PC-3 (cell line): ENCODE measurements around the gene MLC1. TPM values are rescaled to one million over a fixed set of nuclear protein-coding genes. Genes with fewer than 3 reads are reported as not detected.

Experiments
- ATAC-seq: fragments of 200-7000 bp; cut with Tn5 transposase; 2 replicates; pipeline ENCODE4 v1.9.1; 2020; ENCODE audit warnings: mild to moderate bottlenecking, moderate library complexity
- BruUV-seq: library from RNA; stranded (reverse); fragments of 400-500 nt; replicated peaks from 2 replicates; lab custom pipeline; 2021; lab: Mats Ljungman, UMichigan
- CTCF ChIA-PET: fragments of 300-600 bp; sonication (Branson Sonifier 250); formaldehyde crosslinking; loops from one replicate; lab custom pipeline; 2022; ENCODE audit warnings: antibody characterized with exemption; lab: Charles Lee
- POLR2A ChIA-PET: fragments of 300-600 bp; sonication (Branson Sonifier 250); formaldehyde crosslinking; loops from one replicate; lab custom pipeline; 2022; ENCODE audit warnings: antibody characterized with exemption; ENCODE audit not compliant: unreplicated experiment; lab: Charles Lee
- DNase-seq: peaks from one replicate; pipeline ENCODE4 v3.0.0-alpha.2; 2015
- H2AFZ ChIP-seq: fragments of 300-600 bp; sonication (generic); 2 replicates; pipeline ENCODE4 v1.6.0; 2016; ENCODE audit warnings: antibody characterized with exemption, low read length
- H3F3A ChIP-seq: fragments of 300-600 bp; sonication (generic); one replicate; pipeline ENCODE4 v1.6.0; 2017; ENCODE audit warnings: antibody characterized with exemption, low read length, control low read depth, mild to moderate bottlenecking; ENCODE audit not compliant: unreplicated experiment
- H3K27ac ChIP-seq: fragments of 300-600 bp; sonication (generic); 2 replicates; pipeline ENCODE4 v1.5.1; 2016; ENCODE audit warnings: mild to moderate bottlenecking, low read length
- H3K27me3 ChIP-seq: fragments of 300-600 bp; sonication (generic); 2 replicates; pipeline ENCODE4 v1.6.1; 2016; ENCODE audit warnings: low read length, mixed read lengths
- H3K36me3 ChIP-seq: fragments of 300-600 bp; sonication (generic); 2 replicates; pipeline ENCODE4 v1.6.1; 2016; ENCODE audit warnings: low read depth, mixed run types, low read length, mixed read lengths
- H3K4me1 ChIP-seq: fragments of 300-600 bp; sonication (generic); 2 replicates; pipeline ENCODE4 v1.5.1; 2016; ENCODE audit warnings: low read length; ENCODE audit not compliant: insufficient read depth
- H3K4me2 ChIP-seq: fragments of 300-600 bp; sonication (generic); 2 replicates; pipeline ENCODE4 v1.6.0; 2016; ENCODE audit warnings: low read length
- H3K4me3 ChIP-seq: fragments of 300-600 bp; sonication (generic); 2 replicates; pipeline ENCODE4 v1.5.1; 2016; ENCODE audit warnings: mild to moderate bottlenecking, low read length, mixed read lengths
- H3K79me2 ChIP-seq: fragments of 300-600 bp; sonication (generic); 2 replicates; pipeline ENCODE4 v1.6.1; 2017; ENCODE audit warnings: low read length, mixed read lengths
- H3K9ac ChIP-seq: fragments of 300-600 bp; sonication (generic); 2 replicates; pipeline ENCODE4 v1.6.0; 2016; ENCODE audit warnings: mild to moderate bottlenecking, low read length
- H3K9me2 ChIP-seq: fragments of 300-600 bp; sonication (generic); replicated peaks from 2 replicates; pipeline ENCODE4 v1.6.1; 2016; ENCODE audit warnings: mixed run types, low read length, mixed read lengths
- H3K9me3 ChIP-seq: fragments of 300-600 bp; sonication (generic); 2 replicates; pipeline ENCODE4 v1.6.1; 2016; ENCODE audit warnings: low read length, mixed read lengths
- H4K20me1 ChIP-seq: fragments of 300-600 bp; sonication (generic); 2 replicates; pipeline ENCODE4 v1.6.1; 2016; ENCODE audit warnings: low read length, mixed read lengths
- EZH2 ChIP-seq: fragments of 300-600 bp; sonication (generic); IDR thresholded peaks from one replicate; pipeline ENCODE4 v1.6.1; 2017; ENCODE audit warnings: antibody characterized with exemption, mild to moderate bottlenecking, low read length; ENCODE audit not compliant: unreplicated experiment
- EZH2phosphoT487 ChIP-seq: fragments of 300-600 bp; sonication (generic); IDR thresholded peaks from 2 replicates; pipeline ENCODE4 v1.6.1; 2018; ENCODE audit warnings: mild to moderate bottlenecking, antibody characterized with exemption, low read length, borderline replicate concordance
- intact Hi-C: fragments of 100-400 bp; cut with micrococcal nuclease; formaldehyde crosslinking; loops from 2 replicates; pipeline ENCODE4 v1.9.0; 2023
- total RNA-seq: library from RNA; depleted of rRNA; stranded (reverse); fragments of >200 nt; gene quantifications from 2 replicates; pipeline ENCODE4 v1.2.3, GENCODE V29; 2014
- TF ChIP-seq, protein P1 (sequence below): fragments of 300-600 bp; sonication (generic); conservative IDR thresholded peaks from 2 replicates; pipeline ENCODE4 v1.5.1; 2017; ENCODE audit warnings: antibody characterized with exemption, low read depth, mild to moderate bottlenecking, low read length

The MLC1 gene
- total RNA-seq, 1 experiment from 2014 or later = 0.62 TPM

DNA sequence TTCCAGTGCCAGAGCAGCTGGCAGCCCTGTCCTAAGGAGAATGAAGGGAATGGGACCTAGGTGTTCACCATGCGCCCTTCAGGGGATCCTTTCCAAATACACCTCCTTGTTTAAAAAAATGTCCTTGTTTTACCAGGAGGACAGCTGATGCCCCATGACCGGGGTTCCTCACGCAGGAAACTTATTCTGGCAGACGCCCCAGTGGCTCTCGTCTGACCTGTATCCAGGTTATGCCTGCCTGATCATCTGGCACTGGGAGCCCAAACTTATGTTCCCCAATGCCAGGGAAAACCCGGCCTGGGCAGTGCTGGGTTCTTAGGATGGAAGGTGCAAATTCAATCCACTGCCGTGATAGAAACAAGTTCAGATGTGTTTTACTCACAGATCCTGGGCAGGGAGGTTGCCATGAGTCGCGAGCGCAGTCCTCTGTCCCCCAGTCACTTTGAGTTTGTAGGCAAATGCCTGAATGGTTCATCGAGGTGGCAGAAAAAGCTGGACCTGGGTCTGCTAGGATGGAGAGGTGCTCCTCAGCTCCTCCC is 36.0 kb upstream of the MLC1 start:
- no peaks in the 10 kb centered on the region; the same call in 1 of the 2 replicates for H3K27me3 ChIP-seq
- BruUV-seq = no TSS peak

DNA sequence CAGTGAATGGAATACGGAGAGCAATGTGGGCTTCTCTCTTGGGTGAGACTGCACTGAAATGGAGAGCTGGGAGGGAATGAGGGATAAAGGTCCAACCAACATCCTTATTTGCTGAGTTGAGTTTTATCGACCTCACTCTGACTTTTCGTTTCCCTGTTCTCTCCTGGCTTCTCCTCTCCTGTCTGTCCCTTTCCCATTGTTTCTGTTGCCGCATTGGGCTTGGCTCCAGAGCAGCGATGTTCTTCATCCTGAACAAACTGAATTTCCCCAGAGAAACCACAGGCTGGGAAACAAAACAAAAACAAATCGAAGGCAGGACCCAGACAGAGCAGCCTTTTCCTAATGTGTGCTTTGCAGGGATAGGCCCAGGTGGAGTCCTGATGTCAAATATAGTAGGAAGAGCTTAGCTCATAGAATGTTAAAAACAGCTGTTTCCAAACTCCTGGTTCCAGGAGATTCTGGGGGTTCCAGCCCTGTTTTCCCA is 34.6 kb upstream of the MLC1 start:
- POLR2A ChIA-PET = no interaction called here
- no TSS peak for BruUV-seq
- no peaks in the 10 kb centered on the region; the same call in 1 of the 2 replicates for H3K27me3 ChIP-seq

More for the DNA sequence above, 36.0 kb upstream of the MLC1 start:
- H4K20me1 ChIP-seq = no peaks in the 10 kb centered on the region
- intact Hi-C loops = no loop called here
- H3K79me2 ChIP-seq = no peaks in the 10 kb centered on the region
- no peak overlapping the region for H3K9ac ChIP-seq
- no peaks in the 10 kb centered on the region for H3K4me1 ChIP-seq
- no peak overlapping the region for H3K4me3 ChIP-seq
- no peak for DNase-seq
- ChIA-PET POLR2A (no interaction called here), CTCF (no interaction called here)
- no peak for ATAC-seq
- no peaks in the 10 kb centered on the region for H3F3A ChIP-seq
- no peaks in the 10 kb centered on the region for H3K9me2 ChIP-seq
- H2AFZ ChIP-seq = no peak overlapping the region
- H3K9me3 ChIP-seq = no peaks in the 10 kb centered on the region
- TF ChIP-seq, protein P1, sequence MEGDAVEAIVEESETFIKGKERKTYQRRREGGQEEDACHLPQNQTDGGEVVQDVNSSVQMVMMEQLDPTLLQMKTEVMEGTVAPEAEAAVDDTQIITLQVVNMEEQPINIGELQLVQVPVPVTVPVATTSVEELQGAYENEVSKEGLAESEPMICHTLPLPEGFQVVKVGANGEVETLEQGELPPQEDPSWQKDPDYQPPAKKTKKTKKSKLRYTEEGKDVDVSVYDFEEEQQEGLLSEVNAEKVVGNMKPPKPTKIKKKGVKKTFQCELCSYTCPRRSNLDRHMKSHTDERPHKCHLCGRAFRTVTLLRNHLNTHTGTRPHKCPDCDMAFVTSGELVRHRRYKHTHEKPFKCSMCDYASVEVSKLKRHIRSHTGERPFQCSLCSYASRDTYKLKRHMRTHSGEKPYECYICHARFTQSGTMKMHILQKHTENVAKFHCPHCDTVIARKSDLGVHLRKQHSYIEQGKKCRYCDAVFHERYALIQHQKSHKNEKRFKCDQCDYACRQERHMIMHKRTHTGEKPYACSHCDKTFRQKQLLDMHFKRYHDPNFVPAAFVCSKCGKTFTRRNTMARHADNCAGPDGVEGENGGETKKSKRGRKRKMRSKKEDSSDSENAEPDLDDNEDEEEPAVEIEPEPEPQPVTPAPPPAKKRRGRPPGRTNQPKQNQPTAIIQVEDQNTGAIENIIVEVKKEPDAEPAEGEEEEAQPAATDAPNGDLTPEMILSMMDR = no peak
- no peak for TF ChIP-seq EZH2phosphoT487
- no peak for TF ChIP-seq EZH2
- H3K4me2 ChIP-seq = no peak overlapping the region
- no peaks in the 10 kb centered on the region for H3K36me3 ChIP-seq
- no peak overlapping the region for H3K27ac ChIP-seq

More for the DNA sequence above, 34.6 kb upstream of the MLC1 start:
- Histone ChIP-seq H3K4me1 (peaks cover 12% of the 10 kb centered on the region), H3K9me2 (no peaks in the 10 kb centered on the region), H3K9ac (no peak overlapping the region), H3K79me2 (no peaks in the 10 kb centered on the region), H3K4me3 (no peak overlapping the region), H3K4me2 (no peak overlapping the region), H3F3A (no peaks in the 10 kb centered on the region), H3K36me3 (no peaks in the 10 kb centered on the region), H3K9me3 (no peaks in the 10 kb centered on the region), H4K20me1 (no peaks in the 10 kb centered on the region), H3K27ac (no peak overlapping the region), H2AFZ (no peak overlapping the region)
- intact Hi-C loops = no loop called here
- TF ChIP-seq EZH2phosphoT487 = no peak
- TF ChIP-seq, protein P1 = no peak
- TF ChIP-seq EZH2 = no peak
- ATAC-seq (no peak), DNase-seq (no peak)
- CTCF ChIA-PET = no interaction called here
